Measurements from ENCODE around the gene TLE3. TPM values are rescaled to one million over a fixed set of nuclear protein-coding genes. Genes with fewer than 3 reads are reported as not detected.

TLE3 gene
- total RNA-seq, 1 donor from 2014 or later, result 45.4 TPM

- Mint-ChIP-seq H3K4me1 (ENCODE audit: low read depth, unreplicated experiment) (peaks cover 44% of the 10 kb centered on the region), H3K9me3 (ENCODE audit: unreplicated experiment) (peaks cover 3% of the 10 kb centered on the region), H3K27ac (ENCODE audit: unreplicated experiment) (no peak overlapping the region), H3K4me3 (ENCODE audit: unreplicated experiment) (peak overlapping the region; percentile 57), H3K36me3 (ENCODE audit: low read depth, unreplicated experiment) (peaks cover 54% of the 10 kb centered on the region), H3K27me3 (ENCODE audit: low read depth, unreplicated experiment) (peaks cover 23% of the 10 kb centered on the region)
- Histone ChIP-seq H3K4me3 (ENCODE audit: insufficient read depth, low read depth, low read length) (no peak overlapping the region), H3K27me3 (ENCODE audit: insufficient read depth, low read length) (no peaks in the 10 kb centered on the region), H3K36me3 (ENCODE audit: insufficient read depth, low read length) (peaks cover 33% of the 10 kb centered on the region), H3K9ac (ENCODE audit: low read length) (no peak overlapping the region), H3K79me2 (ENCODE audit: insufficient read depth, low read length) (peaks cover 94% of the 10 kb centered on the region), H3K4me1 (ENCODE audit: insufficient read depth, low read length) (peaks cover 43% of the 10 kb centered on the region), H2AFZ (ENCODE audit: low read depth, low read length) (no peak overlapping the region), H3K4me2 (ENCODE audit: low read length) (peak overlapping the region; percentile 64), H4K20me1 (ENCODE audit: insufficient read depth, low read length) (peaks cover 99% of the 10 kb centered on the region), H3K27ac (ENCODE audit: low read depth, low read length) (no peak overlapping the region), H3K9me3 (ENCODE audit: insufficient read depth, low read depth, low read length) (no peaks in the 10 kb centered on the region)
- peak; percentile 67 for DNase-seq (ENCODE audit: low read depth)
- FAIRE-seq, result no peak
- TF ChIP-seq EZH2 (IDR thresholded peaks at IDR 0.05; ENCODE audit: insufficient read depth, low read length) (no peak), CTCF (IDR thresholded peaks at IDR 0.05; ENCODE audit: insufficient read depth, low read depth, low read length) (no peak)
These were observed 8.6 kb downstream of the TLE3 start for GRCh38 chr15:70088887-70089691.

GRCh38 chr15:70088455-70088854 is 9.3 kb downstream of the TLE3 start:
- Histone ChIP-seq H3K27ac (ENCODE audit: low read depth, low read length) (no peak overlapping the region), H3K4me2 (ENCODE audit: low read length) (no peak overlapping the region), H3K9me3 (ENCODE audit: insufficient read depth, low read depth, low read length) (no peaks in the 10 kb centered on the region), H3K79me2 (ENCODE audit: insufficient read depth, low read length) (peaks cover 90% of the 10 kb centered on the region), H4K20me1 (ENCODE audit: insufficient read depth, low read length) (peaks cover 99% of the 10 kb centered on the region), H3K9ac (ENCODE audit: low read length) (no peak overlapping the region), H3K27me3 (ENCODE audit: insufficient read depth, low read length) (no peaks in the 10 kb centered on the region), H3K4me3 (ENCODE audit: insufficient read depth, low read depth, low read length) (no peak overlapping the region), H3K4me1 (ENCODE audit: insufficient read depth, low read length) (peaks cover 36% of the 10 kb centered on the region), H2AFZ (ENCODE audit: low read depth, low read length) (no peak overlapping the region), H3K36me3 (ENCODE audit: insufficient read depth, low read length) (peaks cover 29% of the 10 kb centered on the region)
- H3K4me1 Mint-ChIP-seq (ENCODE audit: low read depth, unreplicated experiment), result peaks cover 46% of the 10 kb centered on the region
- no peak for DNase-seq (ENCODE audit: low read depth)
- H3K36me3 Mint-ChIP-seq (ENCODE audit: low read depth, unreplicated experiment), result peaks cover 55% of the 10 kb centered on the region
- no peak for TF ChIP-seq CTCF (IDR thresholded peaks at IDR 0.05; ENCODE audit: insufficient read depth, low read depth, low read length)
- TF ChIP-seq EZH2 (IDR thresholded peaks at IDR 0.05; ENCODE audit: insufficient read depth, low read length), result no peak
- no peak for FAIRE-seq
- peaks cover 3% of the 10 kb centered on the region for H3K9me3 Mint-ChIP-seq (ENCODE audit: unreplicated experiment)
- H3K27ac Mint-ChIP-seq (ENCODE audit: unreplicated experiment), result no peak overlapping the region
- H3K4me3 Mint-ChIP-seq (ENCODE audit: unreplicated experiment), result no peak overlapping the region
- H3K27me3 Mint-ChIP-seq (ENCODE audit: low read depth, unreplicated experiment), result peaks cover 23% of the 10 kb centered on the region

Data from astrocyte (in vitro differentiated cells and primary cell).